CD4-positive, alpha-beta T cell treated with Interleukin-17A for 1 hour (primary cell): ENCODE results near the gene MRPS12.
"Not testable (repeated sequence)": the region's sequence is repeated elsewhere in the genome, so short reads cannot be mapped to it uniquely, and the experiment has no call there.

Experiments used
- DNase-seq: peaks from one replicate; pipeline ENCODE4 v3.0.0-alpha.2; 2020

The MRPS12 gene

DNA sequence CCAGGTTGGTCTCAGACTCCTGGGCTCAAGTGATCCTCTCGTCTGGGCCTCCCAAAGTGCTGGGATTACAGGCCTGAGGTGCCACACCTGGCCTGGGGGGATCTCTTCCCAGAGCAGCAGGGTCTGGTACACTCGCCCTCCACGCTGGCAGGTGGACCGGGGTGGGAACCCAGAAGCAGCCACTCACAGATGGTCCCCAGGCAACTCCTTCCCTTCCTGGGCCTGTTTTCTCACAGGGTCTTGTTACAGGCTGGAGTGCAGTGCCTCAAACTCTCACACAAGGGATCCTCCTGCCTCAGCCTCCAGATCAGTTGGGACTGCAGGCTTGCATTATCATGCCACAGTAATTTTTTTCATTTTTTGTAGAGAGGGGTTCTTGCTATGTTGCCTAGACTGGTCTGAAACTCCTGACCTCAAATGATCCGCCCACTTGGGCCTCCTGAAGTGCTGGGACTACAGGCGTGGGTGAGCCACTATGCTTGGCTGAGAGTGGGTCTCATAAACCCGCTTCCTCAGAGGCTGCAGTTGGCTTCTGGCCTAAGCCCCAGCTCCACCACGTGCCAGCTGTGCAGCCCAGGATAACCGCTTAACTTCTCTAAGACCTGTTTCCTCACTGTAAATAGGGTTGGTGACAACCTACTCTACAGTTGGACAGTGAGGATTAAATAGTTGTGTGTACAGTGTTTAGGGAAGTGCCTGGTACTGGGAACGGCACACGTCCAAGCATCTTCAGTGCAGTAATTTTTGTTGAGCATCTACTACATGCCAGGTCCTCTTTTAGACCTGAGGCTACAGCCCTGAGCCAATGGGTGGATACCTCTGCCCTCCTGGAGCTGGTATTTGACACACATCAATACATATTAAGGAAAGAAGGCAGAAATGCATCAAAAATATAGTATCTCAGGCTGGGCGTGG, 17.9 kb upstream of the MRPS12 start:
- DNase-seq, result no peak

DNA sequence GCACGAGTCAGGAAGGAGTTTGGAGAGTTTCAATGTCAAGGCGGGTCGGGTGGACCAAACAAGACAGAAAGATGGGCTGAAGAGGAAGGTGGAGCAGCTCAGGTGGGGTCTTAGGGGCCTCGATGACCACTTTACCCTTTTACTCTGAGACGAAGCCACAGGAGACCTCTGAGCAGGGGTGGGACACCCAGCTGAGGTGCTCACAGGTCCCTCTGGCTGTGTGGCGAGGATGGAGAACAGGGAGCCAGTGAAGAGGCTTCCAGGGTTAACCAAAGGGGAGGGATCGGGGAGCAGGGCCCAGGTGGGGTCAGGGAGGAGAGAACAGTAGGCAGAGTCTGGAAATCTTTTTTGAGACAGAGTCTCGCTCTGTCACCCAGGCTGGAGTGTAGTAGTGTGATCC, 16.8 kb upstream of the MRPS12 start:
- no peak for DNase-seq

DNA sequence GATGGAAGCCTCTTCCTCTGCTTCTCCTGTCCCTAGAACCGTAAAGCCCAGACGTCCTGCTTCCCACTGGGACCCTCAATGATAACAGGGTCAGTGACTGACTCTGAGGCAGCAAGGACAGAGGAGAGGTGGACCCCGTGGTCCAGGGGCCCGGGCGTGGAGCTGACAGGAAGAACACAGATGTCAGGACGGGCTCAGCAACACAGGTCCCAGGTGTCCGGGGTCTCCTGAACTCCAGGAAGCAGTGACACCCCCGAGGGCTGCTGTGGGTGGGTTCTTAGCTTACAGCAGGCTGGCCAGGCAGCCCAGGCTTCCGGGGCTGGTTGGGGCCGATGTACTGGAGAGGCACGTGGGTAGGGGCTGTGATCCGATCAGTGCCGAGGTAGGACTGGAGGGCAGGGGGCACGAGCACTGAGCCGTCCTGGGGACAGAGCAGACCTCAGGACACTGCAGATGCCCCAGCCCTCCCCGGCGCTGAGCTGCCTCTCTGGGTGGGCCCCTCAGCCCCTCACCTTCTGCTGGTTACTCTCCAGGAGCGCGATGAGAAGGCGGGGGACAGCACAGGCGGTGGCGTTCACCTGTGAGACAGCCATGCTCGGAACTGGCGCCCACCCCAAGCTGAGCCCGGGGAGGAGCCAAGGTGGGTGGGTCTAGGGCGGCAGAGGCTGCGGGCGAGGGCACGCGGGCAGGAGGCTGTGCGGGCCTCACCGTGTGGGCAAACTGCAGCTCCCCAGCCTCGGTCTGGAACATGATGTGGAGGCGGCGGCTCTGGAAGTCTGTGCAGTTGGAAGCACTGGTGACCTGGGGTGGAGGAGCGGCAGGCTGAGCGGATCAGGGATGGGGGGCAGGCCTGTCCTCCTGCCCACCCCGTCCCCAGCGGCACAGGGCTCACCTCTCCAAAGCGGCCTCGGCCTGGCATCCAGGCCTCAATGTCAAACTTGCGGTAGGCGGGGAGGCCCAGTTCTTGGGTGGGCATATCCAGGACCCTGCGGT, 15.1 kb upstream of the MRPS12 start:
- no peak for DNase-seq

- DNase-seq, result no peak
These were observed 13.2 kb upstream of the MRPS12 start for GRCh38 chr19:38917516-38917915.

- DNase-seq, result no peak
These were observed 12.7 kb upstream of the MRPS12 start for GRCh38 chr19:38917921-38918491.

DNA sequence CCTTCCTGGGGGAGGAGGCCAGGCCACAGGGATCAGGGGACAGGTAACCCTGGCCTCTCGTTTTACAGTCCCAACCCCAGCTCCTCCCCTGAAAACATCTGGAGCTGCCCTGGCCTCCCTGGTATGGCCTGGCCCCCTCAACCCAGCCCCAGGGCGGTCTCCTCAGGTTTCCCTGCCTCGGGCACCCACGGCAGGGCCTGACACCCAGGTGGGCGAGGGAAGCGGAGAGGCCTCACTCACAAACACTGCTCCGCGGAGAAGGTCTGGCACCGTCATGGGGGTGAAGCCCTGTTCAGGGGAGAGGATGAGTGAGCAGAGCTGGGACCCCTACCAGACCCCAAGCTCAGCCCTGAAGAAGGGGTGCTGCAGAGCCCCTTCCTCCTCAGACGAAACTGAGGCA, 12.2 kb upstream of the MRPS12 start:
- no peak for DNase-seq

DNA sequence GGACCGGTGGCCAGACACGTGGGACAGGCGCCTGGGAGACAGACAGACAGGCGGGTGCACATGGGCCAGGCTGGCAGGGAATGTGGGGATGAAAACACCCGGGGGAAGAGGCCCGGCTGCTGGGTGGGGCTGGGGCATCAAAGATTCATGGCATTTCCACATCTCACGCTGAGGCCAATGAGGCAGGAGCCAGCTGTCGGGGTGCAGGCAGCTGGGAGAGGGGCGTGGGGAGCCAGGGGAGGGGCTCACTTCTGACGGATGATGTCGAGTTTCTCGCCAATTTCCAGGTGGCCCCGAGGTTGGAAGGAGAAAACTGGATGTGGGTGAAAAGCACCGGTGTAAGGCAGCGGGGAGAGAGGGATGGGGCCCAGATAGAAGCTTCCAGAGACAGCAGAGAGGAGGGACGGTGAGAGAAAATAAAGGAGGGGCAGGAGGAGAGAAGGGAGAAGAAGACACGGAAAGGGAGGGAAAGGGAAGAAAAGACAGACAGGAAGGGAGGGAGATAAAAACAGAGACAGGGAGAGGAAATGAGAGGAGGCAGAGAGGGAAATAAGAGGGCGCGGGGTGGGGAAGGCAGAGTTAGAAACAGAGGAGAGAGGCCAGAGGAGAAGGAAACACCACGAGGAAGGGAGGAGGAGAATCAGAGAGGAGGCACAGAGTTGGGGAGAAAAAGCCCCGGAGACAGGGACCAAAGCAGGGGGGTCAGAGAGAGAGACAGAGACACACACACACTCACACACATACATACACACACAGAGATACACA, 10.7 kb upstream of the MRPS12 start:
- no peak for DNase-seq

GRCh38 chr19:38920602-38921419, 9.9 kb upstream of the MRPS12 start:
- no peak for DNase-seq

- DNase-seq, result no peak
These were observed 9.1 kb upstream of the MRPS12 start for GRCh38 chr19:38921420-38922274.

DNA sequence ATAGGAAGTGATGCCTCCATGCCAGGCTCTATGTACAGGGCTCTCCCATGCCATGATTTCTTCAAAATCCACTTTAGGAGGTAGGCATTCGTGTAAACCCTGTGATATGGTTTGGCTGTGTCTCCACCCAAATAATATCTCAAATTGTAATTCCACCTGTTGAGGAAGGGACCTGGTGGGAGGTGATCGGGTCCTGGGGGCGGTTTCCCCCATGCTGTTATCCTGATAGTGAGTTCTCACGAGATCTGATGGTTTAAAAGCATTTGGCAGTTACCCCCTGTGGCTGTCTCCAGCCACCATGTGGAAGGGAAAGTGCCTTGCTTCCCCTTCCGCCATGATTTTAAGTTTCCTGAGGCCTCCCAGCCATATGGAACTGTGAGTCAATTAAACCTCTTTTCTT, 8.3 kb upstream of the MRPS12 start:
- no peak for DNase-seq

DNA sequence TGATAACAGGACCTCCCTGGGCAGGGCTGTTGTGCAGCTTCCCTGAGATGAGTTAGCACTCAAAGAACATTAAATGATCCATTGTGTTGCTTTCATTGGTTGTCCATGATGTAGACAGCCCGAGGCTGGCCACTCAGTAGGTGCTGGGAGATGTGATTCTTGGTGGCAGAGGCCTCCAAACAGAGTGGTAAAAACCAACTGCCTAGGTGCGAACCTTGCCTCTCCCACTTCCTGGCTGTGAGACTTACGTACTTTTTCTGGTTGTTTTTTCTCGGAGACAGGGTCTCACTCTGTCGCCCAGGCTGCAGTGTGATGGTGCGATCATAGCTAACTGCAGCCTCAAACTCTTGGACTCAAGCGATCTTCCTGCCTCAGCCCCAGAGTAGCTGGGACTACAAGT, 6.4 kb upstream of the MRPS12 start:
- DNase-seq, result peak; percentile 69

DNA sequence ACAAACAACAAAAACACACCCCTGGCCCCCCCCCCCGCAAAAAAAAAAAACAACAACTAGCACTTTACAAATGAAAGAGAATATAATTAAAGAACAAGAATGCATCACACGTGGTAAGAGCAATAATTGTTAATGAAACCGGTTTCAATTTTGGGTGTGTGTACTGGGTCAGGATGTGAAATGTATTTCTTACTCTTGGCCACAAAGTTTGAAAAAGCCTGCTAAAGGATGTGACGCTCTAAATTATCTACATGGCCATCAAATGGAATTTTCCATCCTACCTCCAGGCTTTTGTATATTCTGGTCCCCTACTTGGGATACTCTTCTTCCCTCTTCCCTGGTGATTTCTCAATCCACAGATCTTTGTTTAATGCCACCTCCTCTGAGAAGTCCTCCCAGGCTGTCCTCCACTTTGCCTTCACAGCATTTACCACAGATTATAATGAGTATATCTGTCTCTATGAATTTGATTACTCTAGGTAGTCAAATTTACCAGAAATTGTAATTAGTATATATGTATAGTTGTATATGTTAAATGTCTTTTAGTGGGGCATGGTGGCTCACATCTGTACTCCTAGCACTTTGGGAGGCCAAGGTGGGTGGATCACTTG, 2.2 kb upstream of the MRPS12 start:
- peak; percentile 56 for DNase-seq

DNA sequence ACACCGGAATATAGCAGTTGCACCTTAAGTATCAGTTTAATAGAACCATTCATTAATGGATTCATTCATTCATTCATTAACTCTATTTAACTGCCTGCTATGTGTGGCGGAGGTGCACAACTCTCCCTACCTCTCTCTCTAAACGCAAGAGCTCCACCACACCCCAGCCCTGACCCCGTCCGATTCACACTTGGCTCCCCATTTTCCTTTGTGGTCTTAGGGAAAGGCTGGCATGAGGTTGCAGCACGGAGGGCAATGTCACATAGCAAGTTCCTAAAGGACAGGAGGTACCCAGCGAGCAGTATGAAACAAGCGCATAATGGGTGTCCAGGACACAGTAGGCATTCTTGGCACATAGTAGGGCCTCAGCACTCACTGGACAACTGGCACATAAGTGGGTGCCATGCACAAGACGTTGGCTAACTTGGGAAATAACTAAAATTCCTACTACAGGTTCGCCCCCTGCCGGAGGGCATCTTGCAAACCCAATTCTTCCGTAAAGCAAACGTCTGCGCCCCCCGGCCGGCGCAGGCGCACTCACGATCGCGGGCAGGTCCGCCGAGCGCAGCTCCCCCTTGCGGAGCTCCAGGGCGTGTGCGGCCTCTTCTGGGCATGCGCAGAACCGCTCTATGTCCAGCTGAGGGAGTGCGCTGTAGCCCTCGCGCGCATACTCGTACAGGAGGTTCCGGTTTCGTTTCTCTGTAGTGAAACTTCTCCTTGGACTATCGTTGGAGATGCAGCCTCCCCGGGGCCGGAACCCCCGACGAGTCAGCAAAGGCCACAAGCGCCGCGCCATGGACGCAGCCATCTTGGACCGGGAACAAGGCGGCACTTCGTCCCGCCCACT, 592 bp upstream of the MRPS12 start, which contains the start of gene SARS2:
Gene SARS2 (minus strand): TSS at position 835 of the 847 bp plus-strand sequence. CDS start 27 bp downstream, at position 808.
- DNase-seq, result peak; percentile 93

GRCh38 chr19:38931521-38931793, 713 bp downstream of the MRPS12 start:
- DNase-seq, result no peak

DNA sequence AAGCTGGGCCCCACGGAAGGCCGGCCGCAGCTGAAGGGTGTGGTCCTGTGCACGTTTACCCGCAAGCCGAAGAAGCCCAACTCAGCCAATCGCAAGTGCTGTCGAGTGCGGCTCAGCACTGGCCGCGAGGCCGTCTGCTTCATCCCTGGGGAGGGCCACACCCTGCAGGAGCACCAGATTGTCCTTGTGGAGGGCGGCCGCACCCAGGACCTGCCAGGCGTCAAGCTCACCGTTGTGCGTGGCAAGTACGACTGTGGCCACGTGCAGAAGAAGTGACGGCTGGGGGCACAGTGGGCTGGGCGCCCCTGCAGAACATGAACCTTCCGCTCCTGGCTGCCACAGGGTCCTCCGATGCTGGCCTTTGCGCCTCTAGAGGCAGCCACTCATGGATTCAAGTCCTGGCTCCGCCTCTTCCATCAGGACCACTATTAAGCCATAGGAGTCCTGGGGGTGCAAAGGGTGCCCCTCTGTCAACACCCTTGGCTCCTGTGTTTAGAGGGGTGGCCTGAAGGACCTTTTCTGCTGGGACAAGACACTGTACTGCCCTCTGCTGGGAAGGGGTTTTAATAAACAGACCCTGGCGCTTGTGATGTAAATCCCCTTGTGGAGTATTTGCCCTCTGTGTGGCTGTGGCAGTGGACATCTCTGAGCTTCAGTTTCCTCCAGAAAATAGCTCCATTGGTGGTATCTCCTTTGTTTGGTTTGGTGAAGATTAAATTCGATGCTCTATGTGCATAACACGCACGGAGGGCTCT, 1.9 kb downstream of the MRPS12 start:
- peak; percentile 67 for DNase-seq

DNA sequence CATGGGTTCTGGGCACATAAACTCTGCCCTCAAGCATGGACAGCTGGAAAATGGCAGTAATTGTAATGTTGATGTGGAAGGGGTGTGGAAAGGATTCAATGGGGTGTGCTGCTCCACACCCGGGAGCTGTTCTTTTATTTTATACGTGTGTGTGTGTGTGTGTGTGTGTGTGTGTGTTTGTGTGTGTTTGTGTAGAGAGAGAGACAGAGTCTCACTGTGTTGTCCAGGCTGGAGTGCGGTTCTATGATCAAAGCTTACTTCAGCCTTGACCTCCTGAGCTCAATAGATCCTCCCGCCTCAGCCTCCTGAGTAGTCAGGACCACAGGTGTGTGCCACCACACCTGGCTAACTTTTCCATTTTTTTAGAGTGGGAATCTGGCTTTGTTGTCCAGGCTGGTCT, 2.8 kb downstream of the MRPS12 start:
- DNase-seq, result no peak

DNA sequence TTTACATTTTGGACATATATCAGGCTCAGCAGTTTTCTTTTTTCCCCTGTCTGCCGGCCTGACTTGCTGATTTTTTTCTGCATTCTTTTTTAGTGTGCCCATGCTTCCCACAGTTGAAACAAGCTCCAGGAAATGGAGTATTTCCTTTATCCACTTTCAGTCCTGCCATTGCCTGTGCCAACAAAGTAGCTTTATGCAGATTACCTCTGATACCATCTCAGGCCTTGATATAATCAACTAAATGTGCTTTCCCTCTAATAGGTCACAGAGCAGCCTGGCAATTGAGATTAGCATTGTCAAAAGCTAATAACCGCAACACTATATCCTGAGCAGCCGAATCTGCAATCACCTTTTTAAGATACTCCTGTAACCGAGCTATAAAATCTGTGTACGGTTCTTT, 9.2 kb downstream of the MRPS12 start:
- DNase-seq, result no peak

- not testable (repeated sequence) for DNase-seq
These were observed 10.7 kb downstream of the MRPS12 start for GRCh38 chr19:38941466-38941865.

DNA sequence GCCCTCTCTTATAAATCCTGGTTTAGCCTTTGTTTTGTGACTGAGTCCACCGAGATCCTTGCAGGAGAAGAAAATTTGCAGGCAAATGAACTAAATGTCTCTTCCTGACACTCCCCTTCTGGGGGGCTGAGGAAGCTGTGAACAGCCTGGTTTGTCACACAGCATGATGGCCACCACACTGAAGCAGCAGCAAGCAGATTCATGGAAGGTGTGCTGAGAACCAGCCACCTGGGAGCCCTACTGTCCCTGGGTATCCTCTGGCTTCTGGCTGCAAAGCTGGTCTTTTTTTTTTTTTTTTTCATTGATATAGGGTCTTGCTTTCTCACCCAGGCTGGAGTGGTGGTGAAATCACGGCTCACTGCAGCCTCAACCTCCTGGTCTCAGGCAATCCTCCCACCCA, 11.2 kb downstream of the MRPS12 start:
- no peak for DNase-seq
